Measurements from ENCODE around the gene CHD5. TPM values are rescaled to one million over a fixed set of nuclear protein-coding genes. Genes with fewer than 3 reads are reported as not detected.

Gene CHD5
- total and polyA plus RNA-seq, 2 of the 13 experiments (the other 11 are each of a cell fraction or from before 2014, with no cell fraction given) = 0.02 to 0.21 TPM

GRCh38 chr1:6081901-6082300 is 98.2 kb downstream of the CHD5 start:
- H3K27ac ChIP-seq (ENCODE audit: extremely low read length, insufficient read depth, low read length) = no peak overlapping the region
- CTCF ChIA-PET (ENCODE audit: low intra/inter-chr PET ratio, low total read pairs) = no interaction called here
- H4K20me1 ChIP-seq (ENCODE audit: insufficient read depth, low read length) = no peaks in the 10 kb centered on the region
- 71% methylated on average over 4 of the region's 12 CpGs for WGBS (ENCODE audit: low lambda C conversion rate)
- H3K9ac ChIP-seq (ENCODE audit: insufficient read depth, low read depth, low read length) = no peak overlapping the region
- in situ Hi-C loops (cut with HindIII; ENCODE audit: extremely low pct_ligation_motif_present, low pct_unique_long_range_greater_than_20kb) (no loop called here), intact Hi-C loops (cut with micrococcal nuclease; ENCODE audit: unreplicated experiment) (no loop called here)
- BruUV-seq (replicated peaks) = no TSS peak
- no peaks in the 10 kb centered on the region for H3K79me2 ChIP-seq (ENCODE audit: insufficient read depth, low read length)
- H3K36me3 ChIP-seq (replicated peaks in 1 of 2; ENCODE audit: control insufficient read depth in 1 of 2, insufficient read depth in 2 of 2, low read length in 2 of 2) = no peaks in the 10 kb centered on the region
- peak overlapping the region; percentile 8; the same call in 1 of the 2 replicates for H3K4me2 ChIP-seq (ENCODE audit: low read depth, low read length)
- no peak overlapping the region for H3K4me3 ChIP-seq (replicated peaks in 1 of 3; ENCODE audit: insufficient read depth in 1 of 3, low read depth in 2 of 3, low read length in 3 of 3)
- DNase-seq (ENCODE audit: low spot score) = no peak
- H3K27me3 ChIP-seq (ENCODE audit: control insufficient read depth in 1 of 2, insufficient read depth in 2 of 2, low read length in 2 of 2) = peaks cover 0 to 3% of the 10 kb centered on the region in 2 experiments; a peak in 1 of 5 replicates
- TF ChIP-seq ZHX2 (IDR thresholded peaks at IDR 0.05; ENCODE audit: low read depth) = no peak
- TF ChIP-seq ZHX2 (CRISPR knock-in tag; IDR thresholded peaks at IDR 0.05; ENCODE audit: borderline replicate concordance) = no peak
- no peak for TF ChIP-seq ZBTB8A (CRISPR knock-in tag; IDR thresholded peaks at IDR 0.05; ENCODE audit: borderline replicate concordance, low read depth)
- no peak for TF ChIP-seq HOXD1 (CRISPR knock-in tag; IDR thresholded peaks at IDR 0.05)
- no peak for TF ChIP-seq ZBTB38 (CRISPR knock-in tag; IDR thresholded peaks at IDR 0.05)
- TF ChIP-seq IKZF4 (CRISPR knock-in tag; IDR thresholded peaks at IDR 0.05; ENCODE audit: borderline replicate concordance, low read depth, not compliant biosample characterization) = no peak
- TF ChIP-seq ELF3 (CRISPR knock-in tag; IDR thresholded peaks at IDR 0.05) = no peak
- no peak for TF ChIP-seq TIGD3 (CRISPR knock-in tag; IDR thresholded peaks at IDR 0.05; ENCODE audit: borderline replicate concordance)
- no peak for TF ChIP-seq ZNF674 (CRISPR knock-in tag; IDR thresholded peaks at IDR 0.05; ENCODE audit: low read depth)
- TF ChIP-seq ARNT2 (CRISPR knock-in tag; IDR thresholded peaks at IDR 0.05; ENCODE audit: low read depth) = no peak
- no peak for TF ChIP-seq NFYC (CRISPR knock-in tag; IDR thresholded peaks at IDR 0.05)
- TF ChIP-seq SPEN (CRISPR knock-in tag; IDR thresholded peaks at IDR 0.05; ENCODE audit: low read depth) = no peak
- no peak for FAIRE-seq
- H3K9me3 ChIP-seq (ENCODE audit: low read length) = no peaks in the 10 kb centered on the region
- no peak overlapping the region for H2AFZ ChIP-seq (ENCODE audit: low read length)
- no peak for ATAC-seq
- POLR2A ChIA-PET = no interaction called here
- H3K4me1 ChIP-seq (ENCODE audit: insufficient read depth, low read length) = peaks cover 11% of the 10 kb centered on the region

Measured in HepG2 (cell line).